GM13976 (cell line): ENCODE results near the gene YLPM1.

ENCODE experiments used
- DNase-seq: peaks from one replicate; pipeline ENCODE4 v3.0.0; 2012; ENCODE audit warnings: low spot score
- CTCF ChIP-seq: IDR thresholded peaks from 2 replicates; pipeline ENCODE4 v1.5.1; 2012; ENCODE audit warnings: borderline replicate concordance, mild to moderate bottlenecking; ENCODE audit not compliant: insufficient read depth; ENCODE audit errors: extremely low read depth, missing control alignments, control extremely low read depth
- in situ Hi-C: fragments of 300-500 bp; cut with MboI; formaldehyde crosslinking; loops from one replicate; pipeline ENCODE4 v1.12.0; 2022; ENCODE audit warnings: low sequenced_read_pairs, mixed read lengths, inconsistent platforms; ENCODE audit not compliant: unreplicated experiment

YLPM1 gene

DNA sequence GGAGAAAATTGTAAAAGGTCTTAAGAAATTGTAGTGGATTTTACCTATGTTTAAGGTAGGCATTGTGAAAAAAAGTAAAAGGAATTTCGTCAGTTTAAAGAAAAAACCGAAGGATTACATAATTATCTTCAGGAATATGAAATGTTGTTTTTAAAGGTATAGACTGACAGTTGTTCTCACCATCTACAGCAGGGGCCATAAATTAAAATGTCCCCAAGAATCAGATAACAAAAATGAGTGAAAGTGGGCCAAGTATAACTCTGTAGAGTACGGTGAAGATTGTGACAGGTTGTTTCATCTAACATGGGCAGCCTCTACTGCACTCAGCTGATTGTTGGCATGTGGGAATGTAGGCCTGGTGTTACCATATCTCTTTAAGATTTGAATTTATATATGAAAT lies 38.3 kb downstream of the YLPM1 start:
- no peak for DNase-seq
- in situ Hi-C loops: loop anchor here (25.0 kb wide), 1 partner anchor 464 kb away; the partner anchor contains the start of gene VRTN

GRCh38 chr14:74804219-74804825 lies 41.2 kb downstream of the YLPM1 start:
- peak; percentile 51 for TF ChIP-seq CTCF
- in situ Hi-C loops: loop anchor here (25.0 kb wide), 1 partner anchor 467 kb away; the partner anchor contains the start of gene VRTN
- DNase-seq: peak; percentile 40

More for the DNA sequence above, 38.3 kb downstream of the YLPM1 start:
- TF ChIP-seq CTCF: no peak

- DNase-seq: no peak
- TF ChIP-seq CTCF: no peak
- in situ Hi-C loops: loop anchor here (25.0 kb wide), 1 partner anchor 471 kb away; the partner anchor contains the start of gene VRTN
Measured at GRCh38 chr14:74807853-74808545, 44.9 kb downstream of the YLPM1 start.

DNA sequence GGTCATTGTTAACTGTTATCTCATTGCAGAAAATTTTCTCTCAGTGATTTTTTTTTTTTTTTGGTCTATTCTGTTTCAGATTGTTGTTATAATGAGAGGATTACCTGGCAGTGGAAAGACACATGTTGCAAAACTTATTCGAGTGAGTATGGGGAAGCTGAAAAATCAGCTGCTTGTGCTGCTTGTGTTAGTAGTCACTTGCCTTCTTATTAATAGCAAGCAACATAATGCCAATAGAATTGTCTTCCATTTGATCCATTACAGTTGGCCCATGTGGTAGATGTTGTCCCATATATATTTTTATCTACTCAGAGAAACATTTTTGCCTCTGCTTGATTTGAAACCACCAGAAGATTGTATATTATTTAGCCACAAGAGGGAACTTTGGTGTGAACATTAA lies 53.0 kb downstream of the YLPM1 start:
- no peak for TF ChIP-seq CTCF
- in situ Hi-C loops: loop anchor here (25.0 kb wide), 1 partner anchor 479 kb away; the partner anchor contains the start of gene VRTN
- DNase-seq: no peak

- no peak for DNase-seq
- no peak for TF ChIP-seq CTCF
Measured at GRCh38 chr14:74820288-74820687, 57.2 kb downstream of the YLPM1 start.

GRCh38 chr14:74821267-74821915 lies 58.3 kb downstream of the YLPM1 start:
- TF ChIP-seq CTCF: no peak
- in situ Hi-C loops: loop anchor here (25.0 kb wide), 1 partner anchor 484 kb away; the partner anchor contains the start of gene VRTN
- DNase-seq: no peak

More at GRCh38 chr14:74820288-74820687, 57.2 kb downstream of the YLPM1 start:
- in situ Hi-C loops: loop anchor here (25.0 kb wide), 1 partner anchor 483 kb away; the partner anchor contains the start of gene VRTN
